Activated CD4-positive, alpha-beta memory T cell treated with anti-CD3 and anti-CD28 coated beads for 36 hours (primary cell): ENCODE measurements around the gene IL2RG. TPM values are rescaled to one million over a fixed set of nuclear protein-coding genes. Genes with fewer than 3 reads are reported as not detected.
A peak's percentile ranks its signal among the peaks of the same experiment; 100 is the strongest.

ENCODE experiments used
- CTCF ChIA-PET: fragments of 350-600 bp; sonication (Branson Sonifier 250); formaldehyde crosslinking; loops from one replicate; lab custom pipeline; 2021; ENCODE audit warnings: antibody characterized with exemption, inconsistent platforms; lab: Charles Lee
- POLR2A ChIA-PET: fragments of 350-600 bp; sonication (Branson Sonifier 250); formaldehyde crosslinking; loops from one replicate; lab custom pipeline; 2021; ENCODE audit warnings: antibody characterized with exemption; lab: Charles Lee
- DNase-seq: peaks from one replicate; pipeline ENCODE4 v3.0.0-alpha.2; 2020
- H3K27ac Mint-ChIP-seq: one replicate; pipeline ENCODE4 v1.8.0; 2021; ENCODE audit warnings: mixed read lengths
- H3K27me3 Mint-ChIP-seq: one replicate; pipeline ENCODE4 v1.8.0; 2021; ENCODE audit warnings: mixed read lengths
- H3K36me3 Mint-ChIP-seq: one replicate; pipeline ENCODE4 v1.8.0; 2021; ENCODE audit warnings: mixed read lengths
- H3K4me1 Mint-ChIP-seq: one replicate; pipeline ENCODE4 v1.8.0; 2021; ENCODE audit warnings: low read depth, mixed read lengths
- H3K4me3 Mint-ChIP-seq: one replicate; pipeline ENCODE4 v1.8.0; 2021; ENCODE audit warnings: mild to moderate bottlenecking, mixed read lengths
- H3K9me3 Mint-ChIP-seq: one replicate; pipeline ENCODE4 v1.8.0; 2021; ENCODE audit warnings: mixed read lengths
- intact Hi-C: fragments of 100-400 bp; cut with micrococcal nuclease; formaldehyde crosslinking; loops from one replicate; pipeline ENCODE4 v1.15.1; 2023
- total RNA-seq, 2 experiments: library from RNA; stranded (reverse); gene quantifications; one replicate each; pipeline ENCODE4 v1.2.3, GENCODE V29; 2021

IL2RG gene
- total RNA-seq, 2 experiments from 2014 or later: 289 to 290 TPM

DNA sequence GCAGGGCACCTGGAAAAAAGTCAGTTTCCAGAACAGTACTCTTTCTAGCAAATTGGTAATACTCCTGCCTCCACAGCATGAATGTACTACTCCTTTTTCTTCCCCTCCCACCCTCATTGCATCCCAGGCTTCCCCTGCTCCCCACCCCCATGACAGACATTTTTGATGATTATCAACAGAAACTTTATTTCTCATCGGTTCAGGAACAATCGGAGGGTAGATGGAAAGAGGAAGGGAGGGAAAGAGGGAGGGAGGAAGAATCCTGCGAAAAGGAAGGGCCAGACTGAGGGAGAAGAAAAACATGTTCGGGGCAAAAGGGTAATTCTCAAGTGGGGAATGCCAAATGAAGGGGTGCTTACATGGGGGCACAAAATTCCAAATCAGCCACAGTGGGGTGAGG, 4.1 kb downstream of the IL2RG start:
- no peak for DNase-seq

DNA sequence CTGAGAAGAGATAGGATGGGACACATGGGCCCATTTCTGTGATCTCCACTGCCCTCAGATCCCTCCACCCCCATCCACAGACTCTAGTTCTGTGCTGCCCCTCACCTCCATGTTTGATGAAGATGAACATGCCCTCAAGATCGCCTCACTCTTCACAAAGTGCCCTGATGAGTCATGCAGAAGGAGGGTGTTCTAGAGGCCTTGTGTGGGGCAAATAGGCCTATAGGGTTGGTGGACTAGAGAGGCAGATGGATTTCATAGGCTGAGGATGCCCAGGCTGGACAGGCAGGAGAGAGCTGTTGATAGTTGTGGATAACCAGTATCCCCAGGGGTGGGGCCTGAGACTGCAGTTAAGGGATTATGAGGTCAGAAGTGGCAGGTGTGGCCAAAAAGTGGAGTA, 5.0 kb downstream of the IL2RG start, which contains the start of gene CXorf65:
Gene CXorf65 (minus strand): TSS at position 314 of the 400 bp plus-strand sequence. CDS start 184 bp downstream, at position 130.
- POLR2A ChIA-PET: interaction anchor here (0.9 kb wide), 1 partner anchor 12 kb away, joined by 3 read pairs; the partner anchor contains the start of gene MED12
- Mint-ChIP-seq H3K4me3 (peak within 1 kb of the TSS; percentile 99), H3K27ac (peak within 1 kb of the TSS; percentile 98), H3K9me3 (no peaks in the 10 kb centered on the region), H3K27me3 (no peaks in the 10 kb centered on the region), H3K36me3 (peaks cover 57% of the 10 kb centered on the region), H3K4me1 (peaks cover 63% of the 10 kb centered on the region)
- peak; percentile 51 for DNase-seq
- CTCF ChIA-PET: interaction anchor here (0.9 to 1.8 kb wide), 3 partner anchors 9 to 71 kb away, joined by 3 to 4 read pairs (median 4); partner anchors contain the start of gene MED12
- intact Hi-C loops: no loop called here

More for the DNA sequence above, 4.1 kb downstream of the IL2RG start:
- intact Hi-C loops: no loop called here
- peaks cover 59% of the 10 kb centered on the region for H3K4me1 Mint-ChIP-seq
- no peaks in the 10 kb centered on the region for H3K27me3 Mint-ChIP-seq
- H3K27ac Mint-ChIP-seq: peak overlapping the region; percentile 98
- H3K9me3 Mint-ChIP-seq: no peaks in the 10 kb centered on the region
- peak overlapping the region; percentile 99 for H3K4me3 Mint-ChIP-seq
- ChIA-PET POLR2A (no interaction called here), CTCF (interaction anchor here (1.5 kb wide), 1 partner anchor 12 kb away, joined by 4 read pairs; the partner anchor contains the start of gene MED12)
- peaks cover 57% of the 10 kb centered on the region for H3K36me3 Mint-ChIP-seq

- intact Hi-C loops: no loop called here
- Mint-ChIP-seq H3K4me3 (peak overlapping the region; percentile 56), H3K4me1 (peaks cover 66% of the 10 kb centered on the region), H3K27me3 (no peaks in the 10 kb centered on the region), H3K27ac (peak overlapping the region; percentile 98), H3K9me3 (no peaks in the 10 kb centered on the region), H3K36me3 (peaks cover 50% of the 10 kb centered on the region)
- no peak for DNase-seq
- ChIA-PET POLR2A (interaction anchor here (0.9 kb wide), 1 partner anchor 13 kb away, joined by 3 read pairs; the partner anchor contains the start of gene MED12), CTCF (interaction anchor here (1.8 kb wide), 1 partner anchor 72 kb away, joined by 4 read pairs; no protein-coding TSS in a partner anchor)
These were observed 5.7 kb downstream of the IL2RG start for GRCh38 chrX:71105628-71106027.

- peak overlapping the region; percentile 83 for H3K27ac Mint-ChIP-seq
- H3K27me3 Mint-ChIP-seq: no peaks in the 10 kb centered on the region
- H3K9me3 Mint-ChIP-seq: no peaks in the 10 kb centered on the region
- CTCF ChIA-PET: interaction anchor here (0.8 to 4.9 kb wide), 3 partner anchors 8 to 26 kb away, joined by 3 to 33 read pairs (median 5); partner anchors contain the start of genes IL2RG and MED12
- peaks cover 27% of the 10 kb centered on the region for H3K36me3 Mint-ChIP-seq
- H3K4me1 Mint-ChIP-seq: peaks cover 78% of the 10 kb centered on the region
- H3K4me3 Mint-ChIP-seq: peak overlapping the region; percentile 56
- intact Hi-C loops: loop anchor here (1.0 kb wide), 1 partner anchor 8 kb away; the partner anchor contains the start of gene IL2RG
- DNase-seq: peak; percentile 71
- POLR2A ChIA-PET: interaction anchor here (1.1 to 3.4 kb wide), 3 partner anchors 8 to 78 kb away, joined by 3 to 28 read pairs (median 7); partner anchors contain the start of genes IL2RG and MED12
These were observed 8.0 kb downstream of the IL2RG start for GRCh38 chrX:71103110-71103983.

- CTCF ChIA-PET: interaction anchor here (1.4 to 4.9 kb wide), 5 partner anchors 10 to 76 kb away, joined by 5 to 33 read pairs (median 6); partner anchors contain the start of genes IL2RG and MED12
- peaks cover 73% of the 10 kb centered on the region for H3K4me1 Mint-ChIP-seq
- H3K36me3 Mint-ChIP-seq: peaks cover 16% of the 10 kb centered on the region
- POLR2A ChIA-PET: interaction anchor here (1.1 to 3.4 kb wide), 4 partner anchors 9 to 79 kb away, joined by 3 to 28 read pairs (median 6); partner anchors contain the start of genes IL2RG and MED12
- DNase-seq: no peak
- H3K9me3 Mint-ChIP-seq: no peaks in the 10 kb centered on the region
- no peaks in the 10 kb centered on the region for H3K27me3 Mint-ChIP-seq
- intact Hi-C loops: loop anchor here (1.0 kb wide), 1 partner anchor 27 kb away; no protein-coding TSS in a partner anchor
- no peak overlapping the region for H3K4me3 Mint-ChIP-seq
- peak overlapping the region; percentile 83 for H3K27ac Mint-ChIP-seq
These were observed 9.1 kb downstream of the IL2RG start for GRCh38 chrX:71102292-71102691.

DNA sequence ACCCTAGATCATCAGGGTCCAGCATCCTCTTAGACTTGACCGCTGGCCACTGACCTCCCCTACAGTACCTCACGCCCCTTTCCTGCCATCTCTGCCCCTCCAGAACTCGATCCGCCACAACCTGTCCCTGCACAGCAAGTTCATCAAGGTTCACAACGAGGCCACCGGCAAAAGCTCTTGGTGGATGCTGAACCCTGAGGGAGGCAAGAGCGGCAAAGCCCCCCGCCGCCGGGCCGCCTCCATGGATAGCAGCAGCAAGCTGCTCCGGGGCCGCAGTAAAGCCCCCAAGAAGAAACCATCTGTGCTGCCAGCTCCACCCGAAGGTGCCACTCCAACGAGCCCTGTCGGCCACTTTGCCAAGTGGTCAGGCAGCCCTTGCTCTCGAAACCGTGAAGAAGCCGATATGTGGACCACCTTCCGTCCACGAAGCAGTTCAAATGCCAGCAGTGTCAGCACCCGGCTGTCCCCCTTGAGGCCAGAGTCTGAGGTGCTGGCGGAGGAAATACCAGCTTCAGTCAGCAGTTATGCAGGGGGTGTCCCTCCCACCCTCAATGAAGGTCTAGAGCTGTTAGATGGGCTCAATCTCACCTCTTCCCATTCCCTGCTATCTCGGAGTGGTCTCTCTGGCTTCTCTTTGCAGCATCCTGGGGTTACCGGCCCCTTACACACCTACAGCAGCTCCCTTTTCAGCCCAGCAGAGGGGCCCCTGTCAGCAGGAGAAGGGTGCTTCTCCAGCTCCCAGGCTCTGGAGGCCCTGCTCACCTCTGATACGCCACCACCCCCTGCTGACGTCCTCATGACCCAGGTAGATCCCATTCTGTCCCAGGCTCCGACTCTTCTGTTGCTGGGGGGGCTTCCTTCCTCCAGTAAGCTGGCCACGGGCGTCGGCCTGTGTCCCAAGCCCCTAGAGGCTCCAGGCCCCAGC, 10.5 kb downstream of the IL2RG start:
- peaks cover 61% of the 10 kb centered on the region for H3K4me1 Mint-ChIP-seq
- CTCF ChIA-PET: interaction anchor here (0.6 to 4.9 kb wide), 6 partner anchors 11 to 216 kb away, joined by 3 to 33 read pairs (median 6); partner anchors contain the start of gene IL2RG
- no peak overlapping the region for H3K27ac Mint-ChIP-seq

GRCh38 chrX:71099736-71100135, 11.6 kb downstream of the IL2RG start:
- Mint-ChIP-seq H3K36me3 (no peaks in the 10 kb centered on the region), H3K27ac (peak overlapping the region; percentile 57), H3K4me3 (no peak overlapping the region), H3K27me3 (no peaks in the 10 kb centered on the region), H3K4me1 (peaks cover 57% of the 10 kb centered on the region), H3K9me3 (no peaks in the 10 kb centered on the region)
- intact Hi-C loops: loop anchor here (2.0 to 5.0 kb wide), 2 partner anchors 79 to 268 kb away; partner anchors contain the start of gene TAF1
- ChIA-PET CTCF (interaction anchor here (0.8 to 4.9 kb wide), 8 partner anchors 9 to 80 kb away, joined by 3 to 33 read pairs (median 4); partner anchors contain the start of genes IL2RG and MED12), POLR2A (interaction anchor here (1.2 to 1.7 kb wide), 2 partner anchors 12 to 18 kb away, joined by 5 to 10 read pairs; partner anchors contain the start of genes IL2RG and MED12)
- DNase-seq: no peak

More for the DNA sequence above, 10.5 kb downstream of the IL2RG start:
- H3K36me3 Mint-ChIP-seq: peaks cover 4% of the 10 kb centered on the region
- H3K9me3 Mint-ChIP-seq: no peaks in the 10 kb centered on the region
- POLR2A ChIA-PET: interaction anchor here (1.5 to 3.4 kb wide), 3 partner anchors 11 to 19 kb away, joined by 5 to 28 read pairs (median 7); partner anchors contain the start of genes IL2RG and MED12
- no peak overlapping the region for H3K4me3 Mint-ChIP-seq
- intact Hi-C loops: no loop called here
- H3K27me3 Mint-ChIP-seq: no peaks in the 10 kb centered on the region
- DNase-seq: peak; percentile 29

GRCh38 chrX:71098951-71099506, 12.3 kb downstream of the IL2RG start:
- ChIA-PET POLR2A (interaction anchor here (1.2 to 1.7 kb wide), 2 partner anchors 13 to 19 kb away, joined by 5 to 10 read pairs; partner anchors contain the start of genes IL2RG and MED12), CTCF (interaction anchor here (0.8 to 4.9 kb wide), 8 partner anchors 10 to 81 kb away, joined by 3 to 33 read pairs (median 4); partner anchors contain the start of genes IL2RG and MED12)
- H3K9me3 Mint-ChIP-seq: no peaks in the 10 kb centered on the region
- H3K4me3 Mint-ChIP-seq: no peak overlapping the region
- no peak for DNase-seq
- intact Hi-C loops: loop anchor here (1.0 to 5.0 kb wide), 4 partner anchors 12 to 268 kb away; partner anchors contain the start of genes IL2RG and TAF1
- H3K4me1 Mint-ChIP-seq: peaks cover 50% of the 10 kb centered on the region
- H3K27ac Mint-ChIP-seq: peak overlapping the region; percentile 57
- H3K36me3 Mint-ChIP-seq: no peaks in the 10 kb centered on the region
- H3K27me3 Mint-ChIP-seq: no peaks in the 10 kb centered on the region

DNA sequence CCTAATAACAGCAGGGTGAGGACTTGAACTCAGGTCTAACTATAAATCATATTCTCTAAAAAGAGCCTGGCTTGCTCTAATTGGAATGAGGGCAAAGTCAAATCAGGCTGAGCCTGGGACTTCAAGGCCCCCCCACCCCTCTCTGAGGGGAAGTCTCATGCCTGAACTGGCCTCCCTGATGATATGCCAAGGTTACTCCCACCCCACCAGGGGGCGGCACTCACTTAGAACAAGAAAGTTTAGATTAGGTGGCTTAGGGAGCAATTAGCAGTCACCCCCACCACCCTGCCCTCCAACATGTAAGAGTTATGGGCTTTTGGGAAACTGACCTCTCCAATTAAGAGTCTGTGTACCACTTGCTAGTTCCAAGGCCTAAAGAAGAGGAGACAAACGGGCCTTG, 13.1 kb downstream of the IL2RG start:
- H3K27me3 Mint-ChIP-seq: no peaks in the 10 kb centered on the region
- no peaks in the 10 kb centered on the region for H3K9me3 Mint-ChIP-seq
- H3K36me3 Mint-ChIP-seq: no peaks in the 10 kb centered on the region
- H3K4me1 Mint-ChIP-seq: peaks cover 43% of the 10 kb centered on the region
- no peak overlapping the region for H3K27ac Mint-ChIP-seq
- peak; percentile 79 for DNase-seq
- POLR2A ChIA-PET: interaction anchor here (2.4 kb wide), 1 partner anchor 13 kb away, joined by 9 read pairs; the partner anchor contains the start of gene IL2RG
- H3K4me3 Mint-ChIP-seq: no peak overlapping the region
- CTCF ChIA-PET: interaction anchor here (1.0 to 1.3 kb wide), 4 partner anchors 8 to 31 kb away, joined by 3 to 15 read pairs (median 5); partner anchors contain the start of genes CXorf65 and MED12
- intact Hi-C loops: loop anchor here (1.0 to 5.0 kb wide), 4 partner anchors 13 to 269 kb away; partner anchors contain the start of genes IL2RG and TAF1

GRCh38 chrX:71096760-71097032, 14.7 kb downstream of the IL2RG start:
- DNase-seq: no peak
- Mint-ChIP-seq H3K27ac (no peak overlapping the region), H3K4me3 (peak overlapping the region; percentile 84), H3K36me3 (no peaks in the 10 kb centered on the region), H3K4me1 (peaks cover 30% of the 10 kb centered on the region), H3K9me3 (no peaks in the 10 kb centered on the region), H3K27me3 (no peaks in the 10 kb centered on the region)
- intact Hi-C loops: loop anchor here (1.0 to 5.0 kb wide), 2 partner anchors 28 to 271 kb away; partner anchors contain the start of genes SNX12 and TAF1
- ChIA-PET CTCF (interaction anchor here (1.2 kb wide), 1 partner anchor 32 kb away, joined by 6 read pairs; no protein-coding TSS in a partner anchor), POLR2A (interaction anchor here (1.1 to 2.4 kb wide), 2 partner anchors 15 to 21 kb away, joined by 6 to 9 read pairs; partner anchors contain the start of genes IL2RG and MED12)
